GM12872 (cell line): ENCODE measurements around the gene SORCS3.

Experiments
- TF ChIP-seq, protein P1 (sequence below): IDR thresholded peaks from 3 replicates; pipeline ENCODE4 v1.5.1; 2011; ENCODE audit warnings: low read depth, mild to moderate bottlenecking, low read length, moderate library complexity; ENCODE audit not compliant: insufficient read depth

SORCS3 gene

GRCh38 chr10:104690959-104691358 is 49.9 kb downstream of the SORCS3 start:
- TF ChIP-seq, protein P1, sequence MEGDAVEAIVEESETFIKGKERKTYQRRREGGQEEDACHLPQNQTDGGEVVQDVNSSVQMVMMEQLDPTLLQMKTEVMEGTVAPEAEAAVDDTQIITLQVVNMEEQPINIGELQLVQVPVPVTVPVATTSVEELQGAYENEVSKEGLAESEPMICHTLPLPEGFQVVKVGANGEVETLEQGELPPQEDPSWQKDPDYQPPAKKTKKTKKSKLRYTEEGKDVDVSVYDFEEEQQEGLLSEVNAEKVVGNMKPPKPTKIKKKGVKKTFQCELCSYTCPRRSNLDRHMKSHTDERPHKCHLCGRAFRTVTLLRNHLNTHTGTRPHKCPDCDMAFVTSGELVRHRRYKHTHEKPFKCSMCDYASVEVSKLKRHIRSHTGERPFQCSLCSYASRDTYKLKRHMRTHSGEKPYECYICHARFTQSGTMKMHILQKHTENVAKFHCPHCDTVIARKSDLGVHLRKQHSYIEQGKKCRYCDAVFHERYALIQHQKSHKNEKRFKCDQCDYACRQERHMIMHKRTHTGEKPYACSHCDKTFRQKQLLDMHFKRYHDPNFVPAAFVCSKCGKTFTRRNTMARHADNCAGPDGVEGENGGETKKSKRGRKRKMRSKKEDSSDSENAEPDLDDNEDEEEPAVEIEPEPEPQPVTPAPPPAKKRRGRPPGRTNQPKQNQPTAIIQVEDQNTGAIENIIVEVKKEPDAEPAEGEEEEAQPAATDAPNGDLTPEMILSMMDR, result no peak

DNA sequence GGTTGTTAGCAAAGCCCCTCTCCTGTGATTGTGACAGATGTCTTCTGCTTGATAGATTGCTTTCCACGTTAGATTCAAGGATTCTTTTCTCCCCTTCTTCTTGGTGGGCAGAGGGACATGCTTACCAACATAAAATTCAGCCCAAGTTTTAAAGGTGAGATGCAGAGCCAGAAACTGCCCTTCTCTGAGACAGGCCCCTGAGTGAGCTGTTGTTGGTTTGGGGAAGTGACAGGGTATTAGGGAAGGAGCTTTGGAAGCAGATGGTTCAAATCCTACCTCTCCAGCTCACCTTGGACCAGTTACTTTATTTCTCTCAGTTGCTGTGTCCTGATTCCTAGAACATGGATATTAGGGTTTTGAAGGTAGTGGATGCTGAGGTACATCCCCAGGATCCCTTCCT is 53.0 kb downstream of the SORCS3 start:
- TF ChIP-seq, protein P1, result no peak

DNA sequence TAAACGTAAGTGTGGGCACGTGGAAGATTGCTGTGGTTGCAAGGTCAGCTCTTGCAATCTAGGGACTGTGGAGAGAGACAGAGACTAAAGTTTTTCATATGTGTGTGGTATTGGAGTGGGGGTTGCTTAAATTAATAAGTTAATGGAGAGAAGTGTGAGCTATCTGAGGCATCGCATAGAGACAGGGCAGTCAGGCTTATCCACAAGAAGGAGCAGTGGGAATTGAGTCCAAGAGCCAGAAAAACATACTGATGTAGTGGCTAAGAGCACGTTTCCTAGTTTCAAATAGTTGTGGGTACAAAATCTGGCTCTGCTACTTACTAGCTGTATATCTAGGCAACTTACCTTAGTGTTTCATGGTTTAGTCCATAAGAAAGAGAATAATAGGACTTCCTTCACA is 65.8 kb downstream of the SORCS3 start:
- TF ChIP-seq, protein P1, result no peak

DNA sequence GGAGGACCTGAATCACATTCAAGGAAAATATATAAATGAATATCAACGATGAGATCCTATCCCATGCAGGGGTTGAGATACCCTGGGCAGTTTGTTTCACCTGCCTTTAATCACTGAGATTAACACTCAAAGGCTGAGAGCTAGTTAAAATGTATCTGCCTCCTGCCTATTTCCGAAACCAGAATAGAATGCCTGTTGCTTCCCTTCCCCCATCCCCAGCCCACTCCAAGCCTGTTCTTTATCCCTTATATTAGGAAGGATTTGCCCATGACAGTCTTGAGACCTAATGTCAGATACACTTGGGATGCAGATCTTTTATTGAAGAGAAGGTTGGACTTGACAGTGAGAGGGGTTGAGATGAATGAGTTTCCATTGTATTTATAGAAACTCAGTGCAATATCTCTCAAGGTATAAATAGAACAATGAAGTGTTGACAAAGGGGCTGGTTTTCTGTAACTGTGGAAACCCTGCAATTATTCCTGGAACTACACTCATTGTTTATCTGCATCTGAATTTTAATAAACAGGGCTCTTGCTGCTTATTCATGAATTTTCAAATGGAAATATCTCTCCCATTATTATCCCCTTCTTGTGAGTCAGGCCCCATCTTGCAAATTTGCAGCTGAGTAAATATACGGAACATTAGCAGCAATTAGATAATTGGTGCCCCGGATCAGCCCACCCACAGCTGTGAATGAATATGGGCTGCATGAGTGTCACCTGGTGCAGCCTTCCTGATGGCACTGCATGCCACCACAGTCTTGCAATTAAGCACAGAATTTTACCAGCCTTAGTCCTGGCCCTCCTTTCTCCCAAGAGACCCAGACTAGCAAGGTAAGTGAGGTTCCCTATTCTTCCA is 66.7 kb downstream of the SORCS3 start:
- TF ChIP-seq, protein P1, result no peak

- TF ChIP-seq, protein P1, result no peak
Observed at GRCh38 chr10:104711302-104711721, 70.2 kb downstream of the SORCS3 start.

- TF ChIP-seq, protein P1, result no peak
Observed at GRCh38 chr10:104731192-104731591, 90.1 kb downstream of the SORCS3 start.

GRCh38 chr10:104732222-104732621 is 91.1 kb downstream of the SORCS3 start:
- TF ChIP-seq, protein P1, result no peak
